HepG2 (cell line): Measurements from ENCODE around the gene ZNF213. TPM values are rescaled to one million over a fixed set of nuclear protein-coding genes. Genes with fewer than 3 reads are reported as not detected.

Source experiments
- ATAC-seq: fragments of 200-7000 bp; cut with Tn5 transposase; 3 replicates; pipeline ENCODE4 v1.9.1; 2020; ENCODE audit warnings: mild to moderate bottlenecking, moderate library complexity
- BruUV-seq: library from RNA; stranded (reverse); fragments of 400-500 nt; replicated peaks from 2 replicates; lab custom pipeline; 2021; lab: Mats Ljungman, UMichigan
- CTCF ChIA-PET: fragments of 300-600 bp; formaldehyde crosslinking; extraction: SDS; loops from one replicate; lab custom pipeline; 2021; ENCODE audit warnings: low total read pairs, inconsistent platforms, low intra/inter-chr PET ratio; lab: Yijun Ruan, JAX
- POLR2A ChIA-PET: fragments of 350-600 bp; sonication (Branson Sonifier 250); formaldehyde crosslinking; loops from one replicate; lab custom pipeline; 2020; ENCODE audit warnings: antibody characterized with exemption, inconsistent platforms; lab: Yijun Ruan, JAX
- DNase-seq: peaks from one replicate; pipeline ENCODE4 v3.0.0-alpha.2; 2015; ENCODE audit warnings: low spot score
- FAIRE-seq: peaks from 3 replicates; lab custom pipeline; 2011; peaks lifted over from hg19 to GRCh38; lab: Jason Lieb, UNC
- H2AFZ ChIP-seq: one replicate; pipeline ENCODE4 v1.6.1; 2011; ENCODE audit warnings: low read length, inconsistent platforms
- H3K27ac ChIP-seq: fragments of 300-600 bp; 3 replicates; pipeline ENCODE4 v1.8.0; 2011; ENCODE audit warnings: mixed run types, mild to moderate bottlenecking, mixed read lengths, low read length, inconsistent platforms; ENCODE audit not compliant: insufficient read depth; ENCODE audit errors: extremely low read length
- H3K27me3 ChIP-seq, 2 experiments: fragments of 200-600 bp in 1 of 2; 2 replicates in 1 of 2; 3 replicates in 1 of 2; pipeline versions ENCODE4 v1.6.0 to v1.8.0; 2011; ENCODE audit warnings: low read length in 2 of 2, mild to moderate bottlenecking in 2 of 2, moderate library complexity in 2 of 2, inconsistent platforms in 1 of 2; ENCODE audit not compliant: insufficient read depth in 2 of 2, control insufficient read depth in 1 of 2
- H3K36me3 ChIP-seq, 2 experiments: fragments of 200-600 bp in 1 of 2; replicated peaks in 1 of 2; 2 replicates in 1 of 2; 3 replicates in 1 of 2; pipeline versions ENCODE4 v1.5.1 to v1.8.0; 2011; ENCODE audit warnings: low read length in 2 of 2, inconsistent platforms in 1 of 2; ENCODE audit not compliant: insufficient read depth in 2 of 2, control insufficient read depth in 1 of 2
- H3K4me1 ChIP-seq: 2 replicates; pipeline ENCODE4 v1.5.1; 2012; ENCODE audit warnings: low read length, inconsistent platforms; ENCODE audit not compliant: insufficient read depth
- H3K4me2 ChIP-seq: 2 replicates; pipeline ENCODE4 v1.6.0; 2011; ENCODE audit warnings: low read depth, low read length, inconsistent platforms
- H3K4me3 ChIP-seq, 3 experiments: fragments of 200-600 bp in 1 of 3; sonication (generic), shearing (Covaris generic) in 1 of 3; replicated peaks in 1 of 3; 2 replicates each; pipeline ENCODE4 v1.5.1; 2011 to 2016; ENCODE audit warnings: low read length in 3 of 3, inconsistent platforms in 2 of 3, low read depth in 2 of 3, mild to moderate bottlenecking in 2 of 3, control low read depth in 1 of 3, mixed read lengths in 1 of 3; ENCODE audit not compliant: insufficient read depth in 1 of 3
- H3K79me2 ChIP-seq: one replicate; pipeline ENCODE4 v1.6.1; 2011; ENCODE audit warnings: low read length, inconsistent platforms; ENCODE audit not compliant: insufficient read depth
- H3K9ac ChIP-seq: 2 replicates; pipeline ENCODE4 v1.6.0; 2011; ENCODE audit warnings: mild to moderate bottlenecking, low read depth, low read length, inconsistent platforms; ENCODE audit not compliant: insufficient read depth
- H3K9me3 ChIP-seq: 2 replicates; pipeline ENCODE4 v1.5.1; 2012; ENCODE audit warnings: mild to moderate bottlenecking, low read length
- H4K20me1 ChIP-seq: 2 replicates; pipeline ENCODE4 v1.6.0; 2011; ENCODE audit warnings: inconsistent platforms, mild to moderate bottlenecking, low read length, moderate library complexity; ENCODE audit not compliant: insufficient read depth
- AHR ChIP-seq: IDR thresholded peaks from 2 replicates; pipeline ENCODE4 v1.6.1; 2018; ENCODE audit warnings: missing genetic modification reagents, missing compliant biosample characterization
- CHCHD3 ChIP-seq: sonication (generic); formaldehyde crosslinking; IDR thresholded peaks from 2 replicates; pipeline ENCODE4 v1.8.0; 2022; ENCODE audit warnings: mild to moderate bottlenecking, missing genetic modification reagents, moderate library complexity
- HNRNPLL ChIP-seq: fragments of 200-400 bp; formaldehyde crosslinking; IDR thresholded peaks from 2 replicates; pipeline ENCODE4 v1.6.1; 2017; ENCODE audit warnings: mild to moderate bottlenecking, low read depth, low read length; ENCODE audit not compliant: poor library complexity, severe bottlenecking
- LRRFIP1 ChIP-seq: sonication (generic); formaldehyde crosslinking; conservative IDR thresholded peaks from 2 replicates; pipeline ENCODE4 v1.4.0; 2020; ENCODE audit warnings: missing genetic modification reagents
- PRMT3 ChIP-seq: sonication (generic); formaldehyde crosslinking; IDR thresholded peaks from 2 replicates; pipeline ENCODE4 v1.8.1; 2022; ENCODE audit warnings: low read depth, mild to moderate bottlenecking, moderate library complexity, missing genetic modification reagents, borderline replicate concordance
- SCMH1 ChIP-seq: sonication (generic); formaldehyde crosslinking; IDR thresholded peaks from 2 replicates; pipeline ENCODE4 v1.9.0; 2021; ENCODE audit warnings: missing genetic modification reagents, mild to moderate bottlenecking, borderline replicate concordance
- U2AF1 ChIP-seq: fragments of 200-400 bp; formaldehyde crosslinking; optimal IDR thresholded peaks from 2 replicates; pipeline ENCODE3; 2017; ENCODE audit warnings: mild to moderate bottlenecking, low read depth, low read length
- ZBTB26 ChIP-seq: IDR thresholded peaks from 2 replicates; pipeline ENCODE4 v1.6.1; 2016; ENCODE audit warnings: missing compliant biosample characterization, missing genetic modification reagents, borderline replicate concordance
- ZFX ChIP-seq: sonication (generic); formaldehyde crosslinking; IDR thresholded peaks from 2 replicates; pipeline ENCODE4 v1.4.0; 2020; ENCODE audit warnings: mild to moderate bottlenecking, low read depth, missing genetic modification reagents, moderate library complexity
- ZNF564 ChIP-seq: sonication (generic); formaldehyde crosslinking; IDR thresholded peaks from 2 replicates; pipeline ENCODE4 v1.8.1; 2023; ENCODE audit warnings: mild to moderate bottlenecking, missing genetic modification reagents
- ZSCAN20 ChIP-seq: sonication (generic); formaldehyde crosslinking; IDR thresholded peaks from 2 replicates; pipeline ENCODE4 v1.4.0; 2020; ENCODE audit warnings: missing genetic modification reagents, mild to moderate bottlenecking, borderline replicate concordance
- WGBS: methylation state at CpG from one replicate; pipeline ENCODE4 v1.1.6; 2017; ENCODE audit warnings: low lambda C conversion rate; 5-methylcytosine and 5-hydroxymethylcytosine counted together
- in situ Hi-C: cut with HindIII; loops from 2 replicates; pipeline ENCODE4 v1.10.0; 2017; ENCODE audit warnings: low pct_unique_long_range_greater_than_20kb; ENCODE audit not compliant: extremely low pct_ligation_motif_present
- intact Hi-C: fragments of 100-400 bp; cut with micrococcal nuclease; formaldehyde crosslinking; loops from one replicate; pipeline ENCODE4 v1.10.0; 2022; ENCODE audit not compliant: unreplicated experiment
- polyA plus RNA-seq, 8 experiments: library from polyadenylated mRNA; depleted of rRNA in 3 of 8; stranded (reverse) in 7 of 8; unstranded in 1 of 8; fragments of >200 nt; fragmentation: Illumina TruSeq in 4 of 8; extraction: Trizol in 4 of 8; gene quantifications; 2 replicates each; pipeline versions ENCODE4 v1.2.1 to v1.2.3, GENCODE V29; 2011 to 2016; ENCODE audit warnings: low read depth in 4 of 8, missing spikeins in 1 of 8, mixed read lengths in 1 of 8; ENCODE audit not compliant: insufficient read depth in 1 of 8
- total RNA-seq, 5 experiments: library from RNA; depleted of rRNA; stranded (reverse); fragments of >200 nt; fragmentation: Illumina TruSeq; extraction: Trizol; gene quantifications; 2 replicates each; pipeline ENCODE4 v1.2.3, GENCODE V29; 2016; ENCODE audit warnings: low read depth in 1 of 5
- TF ChIP-seq, protein P1 (sequence below): sonication (generic); formaldehyde crosslinking; IDR thresholded peaks from 2 replicates; pipeline ENCODE4 v1.4.0; 2020; ENCODE audit warnings: mild to moderate bottlenecking, missing genetic modification reagents, borderline replicate concordance
- TF ChIP-seq, protein P2 (sequence below), 2 experiments: sonication (generic) in 1 of 2; formaldehyde crosslinking in 1 of 2; IDR thresholded peaks; 2 replicates each; pipeline versions ENCODE4 v1.4.0 to v1.6.1; 2018 to 2020; ENCODE audit warnings: missing genetic modification reagents in 2 of 2, borderline replicate concordance in 1 of 2, low read depth in 1 of 2, mild to moderate bottlenecking in 1 of 2, missing biosample characterization in 1 of 2

The ZNF213 gene
- total and polyA plus RNA-seq, 2 of the 13 experiments (the other 11 are each of a cell fraction or from before 2014, with no cell fraction given), result 0.59 to 0.97 TPM

- Histone ChIP-seq H3K36me3 (no peaks in the 10 kb centered on the region), H3K79me2 (no peaks in the 10 kb centered on the region), H3K4me1 (peaks cover 69% of the 10 kb centered on the region), H3K4me3 (no peak overlapping the region), H2AFZ (no peak overlapping the region), H3K9me3 (no peaks in the 10 kb centered on the region), H3K9ac (no peak overlapping the region), H3K27ac (no peak overlapping the region), H3K4me2 (no peak overlapping the region), H3K27me3 (peaks cover 0 to 12% of the 10 kb centered on the region in 2 experiments; a peak in 1 of 5 replicates), H4K20me1 (no peaks in the 10 kb centered on the region)
- ATAC-seq, result no peak
- ChIA-PET POLR2A (interaction anchor here (0.8 kb wide), 1 partner anchor 9 kb away, joined by 4 read pairs; no protein-coding TSS in a partner anchor), CTCF (interaction anchor here (1.5 to 2.8 kb wide), 3 partner anchors 14 to 37 kb away, joined by 6 to 18 read pairs (median 9); no protein-coding TSS in a partner anchor)
- 0% methylated on average over 1 of the region's 1 CpG for WGBS
- intact Hi-C loops (no loop called here), in situ Hi-C loops (no loop called here)
- DNase-seq, result no peak
- no peak for FAIRE-seq
- no TSS peak for BruUV-seq
- TF ChIP-seq ZSCAN20 (CRISPR knock-in tag), result no peak
- TF ChIP-seq ZFX (CRISPR knock-in tag), result no peak
- no peak for TF ChIP-seq U2AF1
- TF ChIP-seq, protein P1, sequence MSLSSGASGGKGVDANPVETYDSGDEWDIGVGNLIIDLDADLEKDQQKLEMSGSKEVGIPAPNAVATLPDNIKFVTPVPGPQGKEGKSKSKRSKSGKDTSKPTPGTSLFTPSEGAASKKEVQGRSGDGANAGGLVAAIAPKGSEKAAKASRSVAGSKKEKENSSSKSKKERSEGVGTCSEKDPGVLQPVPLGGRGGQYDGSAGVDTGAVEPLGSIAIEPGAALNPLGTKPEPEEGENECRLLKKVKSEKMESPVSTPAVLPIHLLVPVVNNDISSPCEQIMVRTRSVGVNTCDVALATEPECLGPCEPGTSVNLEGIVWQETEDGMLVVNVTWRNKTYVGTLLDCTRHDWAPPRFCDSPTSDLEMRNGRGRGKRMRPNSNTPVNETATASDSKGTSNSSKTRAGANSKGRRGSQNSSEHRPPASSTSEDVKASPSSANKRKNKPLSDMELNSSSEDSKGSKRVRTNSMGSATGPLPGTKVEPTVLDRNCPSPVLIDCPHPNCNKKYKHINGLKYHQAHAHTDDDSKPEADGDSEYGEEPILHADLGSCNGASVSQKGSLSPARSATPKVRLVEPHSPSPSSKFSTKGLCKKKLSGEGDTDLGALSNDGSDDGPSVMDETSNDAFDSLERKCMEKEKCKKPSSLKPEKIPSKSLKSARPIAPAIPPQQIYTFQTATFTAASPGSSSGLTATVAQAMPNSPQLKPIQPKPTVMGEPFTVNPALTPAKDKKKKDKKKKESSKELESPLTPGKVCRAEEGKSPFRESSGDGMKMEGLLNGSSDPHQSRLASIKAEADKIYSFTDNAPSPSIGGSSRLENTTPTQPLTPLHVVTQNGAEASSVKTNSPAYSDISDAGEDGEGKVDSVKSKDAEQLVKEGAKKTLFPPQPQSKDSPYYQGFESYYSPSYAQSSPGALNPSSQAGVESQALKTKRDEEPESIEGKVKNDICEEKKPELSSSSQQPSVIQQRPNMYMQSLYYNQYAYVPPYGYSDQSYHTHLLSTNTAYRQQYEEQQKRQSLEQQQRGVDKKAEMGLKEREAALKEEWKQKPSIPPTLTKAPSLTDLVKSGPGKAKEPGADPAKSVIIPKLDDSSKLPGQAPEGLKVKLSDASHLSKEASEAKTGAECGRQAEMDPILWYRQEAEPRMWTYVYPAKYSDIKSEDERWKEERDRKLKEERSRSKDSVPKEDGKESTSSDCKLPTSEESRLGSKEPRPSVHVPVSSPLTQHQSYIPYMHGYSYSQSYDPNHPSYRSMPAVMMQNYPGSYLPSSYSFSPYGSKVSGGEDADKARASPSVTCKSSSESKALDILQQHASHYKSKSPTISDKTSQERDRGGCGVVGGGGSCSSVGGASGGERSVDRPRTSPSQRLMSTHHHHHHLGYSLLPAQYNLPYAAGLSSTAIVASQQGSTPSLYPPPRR, result no peak
- TF ChIP-seq HNRNPLL, result no peak
- TF ChIP-seq, protein P2, sequence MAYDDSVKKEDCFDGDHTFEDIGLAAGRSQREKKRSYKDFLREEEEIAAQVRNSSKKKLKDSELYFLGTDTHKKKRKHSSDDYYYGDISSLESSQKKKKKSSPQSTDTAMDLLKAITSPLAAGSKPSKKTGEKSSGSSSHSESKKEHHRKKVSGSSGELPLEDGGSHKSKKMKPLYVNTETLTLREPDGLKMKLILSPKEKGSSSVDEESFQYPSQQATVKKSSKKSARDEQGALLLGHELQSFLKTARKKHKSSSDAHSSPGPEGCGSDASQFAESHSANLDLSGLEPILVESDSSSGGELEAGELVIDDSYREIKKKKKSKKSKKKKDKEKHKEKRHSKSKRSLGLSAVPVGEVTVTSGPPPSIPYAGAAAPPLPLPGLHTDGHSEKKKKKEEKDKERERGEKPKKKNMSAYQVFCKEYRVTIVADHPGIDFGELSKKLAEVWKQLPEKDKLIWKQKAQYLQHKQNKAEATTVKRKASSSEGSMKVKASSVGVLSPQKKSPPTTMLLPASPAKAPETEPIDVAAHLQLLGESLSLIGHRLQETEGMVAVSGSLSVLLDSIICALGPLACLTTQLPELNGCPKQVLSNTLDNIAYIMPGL (CRISPR knock-in tag; IDR thresholded peaks at IDR 0.05; ENCODE audit: borderline replicate concordance in 1 of 2, low read depth in 1 of 2), result no peak
- no peak for TF ChIP-seq AHR (CRISPR knock-in tag)
- no peak for TF ChIP-seq ZBTB26
- TF ChIP-seq PRMT3 (CRISPR knock-in tag), result no peak
- no peak for TF ChIP-seq CHCHD3 (CRISPR knock-in tag)
- TF ChIP-seq SCMH1 (CRISPR knock-in tag), result no peak
- no peak for TF ChIP-seq ZNF564 (CRISPR knock-in tag)
- no peak for TF ChIP-seq LRRFIP1 (CRISPR knock-in tag)
Measured at GRCh38 chr16:3166505-3166886, 31.7 kb downstream of the ZNF213 start.
